ENCODE data around the gene TRMT10A. TPM values are rescaled to one million over a fixed set of nuclear protein-coding genes. Genes with fewer than 3 reads are reported as not detected.

TRMT10A gene
- total and polyA plus RNA-seq, 10 of the 15 experiments (the other 5 are each of a cell fraction or from before 2014, with no cell fraction given) = 4.5 to 13.4 (median 9.2) TPM

DNA sequence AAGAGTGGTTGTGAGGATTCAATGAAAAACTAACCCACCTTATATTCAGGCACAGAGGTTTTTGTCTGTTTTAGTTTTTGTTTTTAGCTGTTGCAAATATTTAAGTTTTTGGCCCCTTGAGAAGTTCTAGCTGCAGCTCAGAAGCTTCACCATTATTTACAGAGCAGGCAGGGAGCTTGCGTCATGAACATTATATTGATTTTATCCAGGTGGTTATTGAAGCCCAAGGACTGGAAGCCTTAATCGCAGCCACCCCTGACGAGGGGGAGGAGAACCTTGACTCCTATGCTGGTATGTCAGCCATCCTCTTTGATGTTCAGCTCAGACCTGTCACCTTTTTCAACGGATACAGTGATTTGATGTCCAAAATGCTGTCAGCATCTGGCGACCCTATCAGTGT lies 48.9 kb upstream of the TRMT10A start:
- ATAC-seq (no peak), DNase-seq (ENCODE audit: low read depth, low spot score) (no peak), FAIRE-seq (no peak)
- 26% methylated on average over 5 of the region's 5 CpGs for WGBS (ENCODE audit: insufficient coverage, insufficient replicate concordance, low lambda C conversion rate, missing lambda C conversion rate)
- Histone ChIP-seq H4K20me1 (ENCODE audit: control insufficient read depth, insufficient read depth) (no peaks in the 10 kb centered on the region), H3K27ac (ENCODE audit: control insufficient read depth, insufficient read depth) (no peak overlapping the region), H3K4me3 (no peak overlapping the region), H2AFZ (ENCODE audit: control insufficient read depth, low read depth, low read length) (no peak overlapping the region), H3K9ac (ENCODE audit: control insufficient read depth, insufficient read depth, low read length) (no peak overlapping the region), H3K9me3 (replicated peaks; ENCODE audit: control insufficient read depth, insufficient read depth, low read length) (no peaks in the 10 kb centered on the region), H3K36me3 (ENCODE audit: control insufficient read depth in 2 of 2, insufficient read depth in 2 of 2, low read length in 1 of 2) (no peaks in the 10 kb centered on the region), H3K4me1 (ENCODE audit: control insufficient read depth, insufficient read depth, low read length) (no peaks in the 10 kb centered on the region), H3K79me2 (ENCODE audit: control insufficient read depth, insufficient read depth, low read length) (no peaks in the 10 kb centered on the region), H3K4me2 (ENCODE audit: control insufficient read depth, insufficient read depth) (no peak overlapping the region), H3K27me3 (replicated peaks in 1 of 2; ENCODE audit: control insufficient read depth in 2 of 2, insufficient read depth in 2 of 2, low read length in 1 of 2) (no peaks in the 10 kb centered on the region)
- in situ Hi-C loops (cut with MboI) (no loop called here), intact Hi-C loops (cut with micrococcal nuclease; ENCODE audit: unreplicated experiment) (no loop called here)
- POLR2A ChIA-PET = no interaction called here
- SMC1A ChIA-PET (ENCODE audit: uncharacterized antibody, unreplicated experiment) = interaction anchor here (0.6 to 1.7 kb wide), 4 partner anchors 19 to 273 kb away, joined by 3 to 7 read pairs (median 4); no protein-coding TSS in a partner anchor
- CTCF ChIA-PET = interaction anchor here (0.7 to 4.3 kb wide), 4 partner anchors 18 to 199 kb away, joined by 3 to 19 read pairs (median 5); partner anchors contain the start of gene TRMT10A
- RAD21 ChIA-PET (ENCODE audit: unreplicated experiment) = interaction anchor here (1.4 kb wide), 1 partner anchor 196 kb away, joined by 6 read pairs; no protein-coding TSS in a partner anchor
- no TSS peak for BruUV-seq (replicated peaks)
- TF ChIP-seq KLF5 (IDR thresholded peaks at IDR 0.05; ENCODE audit: partially characterized antibody) (no peak), NFYB (IDR thresholded peaks at IDR 0.05; ENCODE audit: insufficient read depth, low read depth, low read length) (no peak), IKZF2 (IDR thresholded peaks at IDR 0.05) (no peak), TBL1XR1 (IDR thresholded peaks at IDR 0.05; ENCODE audit: low read depth, low read length) (no peak), BMI1 (IDR thresholded peaks at IDR 0.05; ENCODE audit: borderline replicate concordance) (no peak), HDGF (IDR thresholded peaks at IDR 0.05) (no peak), EGR1 (IDR thresholded peaks at IDR 0.05; ENCODE audit: borderline replicate concordance in 1 of 2, low read depth in 2 of 2, low read length in 2 of 2) (no peak), ZZZ3 (IDR thresholded peaks at IDR 0.05; ENCODE audit: control insufficient read depth, insufficient read length, low read depth) (no peak), POLR2AphosphoS2 (IDR thresholded peaks at IDR 0.05; ENCODE audit: low read depth, low read length) (no peak)
- TF ChIP-seq, protein P1, sequence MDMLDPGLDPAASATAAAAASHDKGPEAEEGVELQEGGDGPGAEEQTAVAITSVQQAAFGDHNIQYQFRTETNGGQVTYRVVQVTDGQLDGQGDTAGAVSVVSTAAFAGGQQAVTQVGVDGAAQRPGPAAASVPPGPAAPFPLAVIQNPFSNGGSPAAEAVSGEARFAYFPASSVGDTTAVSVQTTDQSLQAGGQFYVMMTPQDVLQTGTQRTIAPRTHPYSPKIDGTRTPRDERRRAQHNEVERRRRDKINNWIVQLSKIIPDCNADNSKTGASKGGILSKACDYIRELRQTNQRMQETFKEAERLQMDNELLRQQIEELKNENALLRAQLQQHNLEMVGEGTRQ (IDR thresholded peaks at IDR 0.05; ENCODE audit: borderline replicate concordance, low read depth, low read length) = no peak
